Naive thymus-derived CD8-positive, alpha-beta T cell (primary cell): Measurements from ENCODE around the gene PTCD2. TPM values are rescaled to one million over a fixed set of nuclear protein-coding genes. Genes with fewer than 3 reads are reported as not detected.
"Not testable (repeated sequence)": the region's sequence is repeated elsewhere in the genome, so short reads cannot be mapped to it uniquely, and the experiment has no call there.

ENCODE experiments used
- ATAC-seq, 2 donors: fragments of 150-1000 bp; cut with Tn5 transposase in 1 of 2; sonication (Bioruptor Pico), chemical (Tn5 transposase) in 1 of 2; 1 replicate in 1 of 2; 2 replicates in 1 of 2; pipeline ENCODE4 v1.10.0; 2021; ENCODE audit warnings: mild to moderate bottlenecking in 2 of 2, moderate library complexity in 2 of 2
- POLR2A ChIA-PET: fragments of 350-600 bp; sonication (Branson Sonifier 250); formaldehyde crosslinking; loops from one replicate; lab custom pipeline; 2021; ENCODE audit warnings: antibody characterized with exemption; lab: Charles Lee
- DNase-seq, 10 donors: peaks; one replicate each; pipeline versions ENCODE4 v3.0.0 to v3.0.0-alpha.2; 2020 to 2022
- H3K27ac Mint-ChIP-seq, 10 donors: one replicate each; pipeline ENCODE4 v1.8.0; 2020 to 2022; ENCODE audit warnings: mild to moderate bottlenecking in 10 of 10, mixed read lengths in 10 of 10, moderate library complexity in 4 of 10, inconsistent platforms in 1 of 10
- H3K27me3 Mint-ChIP-seq, 5 donors: one replicate each; pipeline ENCODE4 v1.8.0; 2021 to 2022; ENCODE audit warnings: mixed read lengths in 5 of 5
- H3K36me3 Mint-ChIP-seq, 3 donors: one replicate each; pipeline ENCODE4 v1.8.0; 2020 to 2022; ENCODE audit warnings: mixed read lengths in 3 of 3, mild to moderate bottlenecking in 2 of 3, inconsistent platforms in 1 of 3
- H3K4me1 Mint-ChIP-seq, 4 donors: one replicate each; pipeline ENCODE4 v1.8.0; 2021 to 2022; ENCODE audit warnings: mixed read lengths in 4 of 4
- H3K4me3 Mint-ChIP-seq, 10 donors: one replicate each; pipeline ENCODE4 v1.8.0; 2020 to 2022; ENCODE audit warnings: mild to moderate bottlenecking in 10 of 10, mixed read lengths in 10 of 10, moderate library complexity in 6 of 10, inconsistent platforms in 1 of 10
- H3K9me3 Mint-ChIP-seq, 9 donors: one replicate each; pipeline ENCODE4 v1.8.0; 2020 to 2022; ENCODE audit warnings: mixed read lengths in 9 of 9, mild to moderate bottlenecking in 3 of 9, inconsistent platforms in 1 of 9, moderate library complexity in 1 of 9
- polyA plus RNA-seq, 3 donors: library from polyadenylated mRNA; unstranded; fragments of 300-500 nt; fragmentation: Illumina TruSeq; gene quantifications; one replicate each; pipeline ENCODE4 v1.2.3, GENCODE V29; 2021
- total RNA-seq, 8 experiments: library from RNA in 2 of 8; stranded (reverse) in 2 of 8; gene quantifications; one replicate each; pipeline ENCODE4 v1.2.3 and lab custom pipeline; 2021 to 2026

The PTCD2 gene
- total and polyA plus RNA-seq, 5 experiments from 2014 or later = 4.0 to 13.9 (median 6.1) TPM

- POLR2A ChIA-PET = no interaction called here
- Mint-ChIP-seq H3K9me3 (no peaks in the 10 kb centered on the region), H3K36me3 (peaks cover 0 to 36% (median 14%) of the 10 kb centered on the region in 3 donors), H3K4me1 (peaks cover 17 to 71% (median 42%) of the 10 kb centered on the region in 4 donors), H3K27me3 (no peaks in the 10 kb centered on the region), H3K27ac (peak overlapping the region in 1 of 10 donors; percentile 55), H3K4me3 (no peak overlapping the region)
- DNase-seq = no peak
- ATAC-seq = no peak
These were observed 19.4 kb upstream of the PTCD2 start for GRCh38 chr5:72300590-72301339.

- Mint-ChIP-seq H3K27ac (no peak overlapping the region), H3K9me3 (no peaks in the 10 kb centered on the region), H3K4me3 (peak overlapping the region in 1 of 10 donors; percentile 17), H3K4me1 (peaks cover 17 to 68% (median 43%) of the 10 kb centered on the region in 4 donors), H3K27me3 (no peaks in the 10 kb centered on the region), H3K36me3 (peaks cover 0 to 29% (median 9%) of the 10 kb centered on the region in 3 donors)
- POLR2A ChIA-PET = no interaction called here
- no peak for ATAC-seq
- DNase-seq = no peak
These were observed 18.6 kb upstream of the PTCD2 start for GRCh38 chr5:72301557-72301956.

- H3K4me3 Mint-ChIP-seq = no peak overlapping the region
- peaks cover 0 to 25% (median 4%) of the 10 kb centered on the region in 3 donors for H3K36me3 Mint-ChIP-seq
- no peaks in the 10 kb centered on the region for H3K9me3 Mint-ChIP-seq
- peaks cover 17 to 67% (median 45%) of the 10 kb centered on the region in 4 donors for H3K4me1 Mint-ChIP-seq
- POLR2A ChIA-PET = no interaction called here
- DNase-seq (no peak), ATAC-seq (no peak)
- H3K27me3 Mint-ChIP-seq = no peaks in the 10 kb centered on the region
- peak overlapping the region in 1 of 10 donors; percentile 76 for H3K27ac Mint-ChIP-seq
These were observed 18.0 kb upstream of the PTCD2 start for GRCh38 chr5:72302171-72302570.

GRCh38 chr5:72305194-72306142 lies 14.7 kb upstream of the PTCD2 start:
- H3K36me3 Mint-ChIP-seq = peaks cover 0 to 17% (median 2%) of the 10 kb centered on the region in 3 donors
- ATAC-seq = no peak
- no peaks in the 10 kb centered on the region for H3K9me3 Mint-ChIP-seq
- POLR2A ChIA-PET = interaction anchor here (1.1 kb wide), 1 partner anchor 15 kb away, joined by 3 read pairs; the partner anchor contains the start of genes MRPS27 and PTCD2
- peak overlapping the region in 2 of 10 donors; percentile 2 to 4 for H3K4me3 Mint-ChIP-seq
- H3K4me1 Mint-ChIP-seq = peaks cover 15 to 53% (median 39%) of the 10 kb centered on the region in 4 donors
- no peak for DNase-seq
- no peaks in the 10 kb centered on the region for H3K27me3 Mint-ChIP-seq
- H3K27ac Mint-ChIP-seq = peak overlapping the region in 6 of 10 donors; percentile 27 to 74 (median 64)

- Mint-ChIP-seq H3K4me3 (peak overlapping the region; percentile 80 to 95 (median 90)), H3K36me3 (peaks cover 0 to 26% (median 0%) of the 10 kb centered on the region in 3 donors), H3K27ac (peak overlapping the region; percentile 82 to 96 (median 92)), H3K9me3 (no peaks in the 10 kb centered on the region), H3K27me3 (no peaks in the 10 kb centered on the region), H3K4me1 (peaks cover 13 to 37% (median 34%) of the 10 kb centered on the region in 4 donors)
- ATAC-seq = no peak
- no peak for DNase-seq
- POLR2A ChIA-PET = interaction anchor here (1.3 to 3.3 kb wide), 2 partner anchors 12 to 1192 kb away, joined by 3 to 50 read pairs; partner anchors contain the start of genes MRPS27 and PTCD2
These were observed 12.6 kb upstream of the PTCD2 start for GRCh38 chr5:72307573-72307967.

GRCh38 chr5:72307968-72308852 lies 12.0 kb upstream of the PTCD2 start:
- peaks cover 0 to 31% (median 0%) of the 10 kb centered on the region in 3 donors for H3K36me3 Mint-ChIP-seq
- no peaks in the 10 kb centered on the region for H3K27me3 Mint-ChIP-seq
- ATAC-seq (peak; percentile 95 to 96), DNase-seq (peak; percentile 92 to 96 (median 94))
- POLR2A ChIA-PET = interaction anchor here (0.7 to 3.3 kb wide), 3 partner anchors 12 to 1192 kb away, joined by 3 to 50 read pairs (median 3); partner anchors contain the start of genes MRPS27 and PTCD2
- H3K9me3 Mint-ChIP-seq = no peaks in the 10 kb centered on the region
- peak overlapping the region; percentile 80 to 95 (median 90) for H3K4me3 Mint-ChIP-seq
- peak overlapping the region; percentile 82 to 96 (median 92) for H3K27ac Mint-ChIP-seq
- peaks cover 15 to 35% (median 31%) of the 10 kb centered on the region in 4 donors for H3K4me1 Mint-ChIP-seq

GRCh38 chr5:72308853-72309191 lies 11.4 kb upstream of the PTCD2 start:
- Mint-ChIP-seq H3K36me3 (peaks cover 0 to 35% (median 0%) of the 10 kb centered on the region in 3 donors), H3K27ac (peak overlapping the region; percentile 82 to 96 (median 92))
- POLR2A ChIA-PET = interaction anchor here (0.7 to 3.3 kb wide), 3 partner anchors 11 to 1191 kb away, joined by 3 to 50 read pairs (median 3); partner anchors contain the start of genes MRPS27 and PTCD2

GRCh38 chr5:72313141-72313540 lies 7.0 kb upstream of the PTCD2 start:
- no peak overlapping the region for H3K4me3 Mint-ChIP-seq
- H3K9me3 Mint-ChIP-seq = no peaks in the 10 kb centered on the region
- H3K4me1 Mint-ChIP-seq = peaks cover 7 to 33% (median 31%) of the 10 kb centered on the region in 4 donors
- H3K27me3 Mint-ChIP-seq = no peaks in the 10 kb centered on the region
- H3K36me3 Mint-ChIP-seq = peaks cover 0 to 49% (median 3%) of the 10 kb centered on the region in 3 donors
- DNase-seq (no peak), ATAC-seq (no peak)
- peak overlapping the region in 1 of 10 donors; percentile 66 for H3K27ac Mint-ChIP-seq
- POLR2A ChIA-PET = no interaction called here

More at GRCh38 chr5:72308853-72309191, 11.4 kb upstream of the PTCD2 start:
- peaks cover 17 to 39% (median 32%) of the 10 kb centered on the region in 4 donors for H3K4me1 Mint-ChIP-seq
- peak overlapping the region; percentile 80 to 95 (median 90) for H3K4me3 Mint-ChIP-seq
- ATAC-seq = no peak
- H3K27me3 Mint-ChIP-seq = no peaks in the 10 kb centered on the region
- no peaks in the 10 kb centered on the region for H3K9me3 Mint-ChIP-seq
- DNase-seq = no peak

GRCh38 chr5:72314571-72315172 lies 5.5 kb upstream of the PTCD2 start:
- peak overlapping the region in 3 of 10 donors; percentile 11 to 47 (median 38) for H3K27ac Mint-ChIP-seq
- DNase-seq (no peak), ATAC-seq (no peak)
- no peaks in the 10 kb centered on the region for H3K9me3 Mint-ChIP-seq
- peaks cover 0 to 48% (median 3%) of the 10 kb centered on the region in 3 donors for H3K36me3 Mint-ChIP-seq
- H3K4me3 Mint-ChIP-seq = no peak overlapping the region
- POLR2A ChIA-PET = no interaction called here
- H3K4me1 Mint-ChIP-seq = peaks cover 5 to 39% (median 36%) of the 10 kb centered on the region in 4 donors
- no peaks in the 10 kb centered on the region for H3K27me3 Mint-ChIP-seq

GRCh38 chr5:72319435-72319975 lies 668 bp upstream of the PTCD2 start:
- DNase-seq, ATAC-seq, H3K27me3 Mint-ChIP-seq, H3K9me3 Mint-ChIP-seq: not testable (repeated sequence)
- POLR2A ChIA-PET = interaction anchor here (0.7 to 5.1 kb wide), 5 partner anchors 11 to 423 kb away, joined by 3 to 50 read pairs (median 4); no protein-coding TSS in a partner anchor
- H3K27ac Mint-ChIP-seq = peak overlapping the region; percentile 93 to 99 (median 96)
- peak overlapping the region; percentile 92 to 99 (median 98) for H3K4me3 Mint-ChIP-seq
- peaks cover 4 to 27% (median 14%) of the 10 kb centered on the region in 3 donors for H3K36me3 Mint-ChIP-seq
- H3K4me1 Mint-ChIP-seq = peaks cover 9 to 62% (median 57%) of the 10 kb centered on the region in 4 donors
